Fibroblast of pulmonary artery (primary cell): ENCODE measurements around the gene DENND1A.

ENCODE experiments used
- DNase-seq: peaks from one replicate; pipeline ENCODE4 v3.0.0-alpha.2; 2010; ENCODE audit warnings: low read depth
- H3K4me3 ChIP-seq: replicated peaks from 2 replicates; pipeline ENCODE4 v1.5.1; 2011; ENCODE audit warnings: low read depth, mild to moderate bottlenecking, control low read depth, low read length, moderate library complexity
- TF ChIP-seq, protein P1 (sequence below): IDR thresholded peaks from 2 replicates; pipeline ENCODE4 v1.5.1; 2011; ENCODE audit warnings: mild to moderate bottlenecking, control low read depth, low read length, inconsistent platforms; ENCODE audit errors: missing control alignments

Gene DENND1A

DNA sequence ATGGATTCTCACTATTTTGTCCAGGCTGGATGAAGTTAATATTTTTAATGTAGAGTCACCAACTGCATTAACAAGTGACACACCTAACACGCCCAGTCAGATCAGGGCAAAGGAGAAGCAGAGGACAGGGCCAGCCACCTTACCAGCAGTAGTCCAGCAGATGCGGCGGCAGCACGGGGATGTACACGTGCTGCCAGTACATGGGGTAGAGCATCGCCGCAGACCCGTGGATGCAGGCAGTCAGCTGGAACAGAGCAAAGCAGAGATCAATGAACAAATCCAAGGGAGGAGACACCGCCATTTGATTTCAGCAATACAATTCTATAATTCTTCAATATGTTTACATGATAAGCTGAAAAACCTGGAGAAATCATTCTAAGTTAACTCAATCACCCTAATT lies 299.7 kb downstream of the DENND1A start:
- H3K4me3 ChIP-seq, result no peak overlapping the region
- DNase-seq, result no peak
- TF ChIP-seq, protein P1, sequence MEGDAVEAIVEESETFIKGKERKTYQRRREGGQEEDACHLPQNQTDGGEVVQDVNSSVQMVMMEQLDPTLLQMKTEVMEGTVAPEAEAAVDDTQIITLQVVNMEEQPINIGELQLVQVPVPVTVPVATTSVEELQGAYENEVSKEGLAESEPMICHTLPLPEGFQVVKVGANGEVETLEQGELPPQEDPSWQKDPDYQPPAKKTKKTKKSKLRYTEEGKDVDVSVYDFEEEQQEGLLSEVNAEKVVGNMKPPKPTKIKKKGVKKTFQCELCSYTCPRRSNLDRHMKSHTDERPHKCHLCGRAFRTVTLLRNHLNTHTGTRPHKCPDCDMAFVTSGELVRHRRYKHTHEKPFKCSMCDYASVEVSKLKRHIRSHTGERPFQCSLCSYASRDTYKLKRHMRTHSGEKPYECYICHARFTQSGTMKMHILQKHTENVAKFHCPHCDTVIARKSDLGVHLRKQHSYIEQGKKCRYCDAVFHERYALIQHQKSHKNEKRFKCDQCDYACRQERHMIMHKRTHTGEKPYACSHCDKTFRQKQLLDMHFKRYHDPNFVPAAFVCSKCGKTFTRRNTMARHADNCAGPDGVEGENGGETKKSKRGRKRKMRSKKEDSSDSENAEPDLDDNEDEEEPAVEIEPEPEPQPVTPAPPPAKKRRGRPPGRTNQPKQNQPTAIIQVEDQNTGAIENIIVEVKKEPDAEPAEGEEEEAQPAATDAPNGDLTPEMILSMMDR, result no peak

- DNase-seq, result no peak
- H3K4me3 ChIP-seq, result no peak overlapping the region
- TF ChIP-seq, protein P1, result no peak
These were observed 300.4 kb downstream of the DENND1A start for GRCh38 chr9:123629531-123629930.

- TF ChIP-seq, protein P1, result no peak
- no peak for DNase-seq
- H3K4me3 ChIP-seq, result no peak overlapping the region
These were observed 307.1 kb downstream of the DENND1A start for GRCh38 chr9:123622711-123623241.

- TF ChIP-seq, protein P1, result no peak
- no peak overlapping the region for H3K4me3 ChIP-seq
- DNase-seq, result no peak
These were observed 309.7 kb downstream of the DENND1A start for GRCh38 chr9:123620239-123620638.

DNA sequence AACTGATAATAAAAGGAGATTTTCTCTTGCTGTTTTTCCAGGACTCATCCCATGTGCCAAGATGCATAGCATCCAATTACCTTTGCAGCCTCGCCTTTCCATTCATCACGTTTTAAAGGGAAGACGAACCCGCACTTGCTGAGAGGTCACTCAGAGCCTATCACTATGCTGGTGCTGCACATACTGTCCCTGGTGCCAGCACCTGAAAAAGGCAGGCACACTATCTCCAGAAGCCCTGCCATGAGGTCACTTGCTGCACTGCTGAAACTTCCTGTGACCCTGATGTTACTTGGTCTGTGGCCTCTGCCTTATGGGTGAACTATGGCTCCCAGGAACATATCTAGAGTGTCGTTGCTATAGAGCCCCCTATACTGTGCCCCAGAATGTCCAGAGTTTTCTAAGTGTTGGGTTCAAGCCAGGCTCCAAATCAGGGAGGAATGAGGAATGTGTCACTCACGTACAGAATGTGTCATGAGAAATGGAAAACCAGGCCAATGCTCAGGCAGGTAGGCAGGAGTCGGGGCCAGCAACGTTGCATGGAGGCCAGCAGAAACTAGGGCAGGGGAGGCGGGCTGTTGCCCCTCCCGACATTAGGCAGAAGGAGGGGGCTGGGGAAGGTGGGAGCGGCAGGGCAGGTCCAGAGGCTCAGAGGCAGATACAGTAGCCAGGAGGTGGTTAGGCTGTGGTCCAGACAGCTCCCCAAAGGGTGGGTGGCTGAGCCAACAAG lies 311.8 kb downstream of the DENND1A start:
- TF ChIP-seq, protein P1, result no peak
- H3K4me3 ChIP-seq, result no peak overlapping the region
- DNase-seq, result no peak

- no peak for DNase-seq
- TF ChIP-seq, protein P1, result no peak
- H3K4me3 ChIP-seq, result no peak overlapping the region
These were observed 312.6 kb downstream of the DENND1A start for GRCh38 chr9:123617286-123617685.

DNA sequence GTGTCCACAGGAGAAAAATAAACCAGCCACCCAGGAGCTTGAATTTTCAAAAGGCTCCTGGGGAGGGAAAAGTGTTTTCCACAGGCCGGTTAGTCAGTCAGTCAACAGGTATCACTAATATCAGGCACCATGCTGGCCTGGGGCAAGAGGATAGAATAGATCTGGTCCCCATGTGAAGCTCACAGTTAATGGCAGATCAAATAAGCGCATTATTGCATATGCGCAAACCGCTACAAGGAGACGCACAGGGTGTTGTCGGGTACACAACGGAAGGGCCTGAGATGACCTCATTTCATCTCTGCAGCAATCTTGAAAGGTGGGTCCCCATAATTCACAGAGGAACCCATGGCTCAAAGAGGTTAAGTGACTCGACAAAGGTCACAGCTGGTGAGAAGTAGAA lies 313.2 kb downstream of the DENND1A start:
- H3K4me3 ChIP-seq, result no peak overlapping the region
- no peak for DNase-seq
- TF ChIP-seq, protein P1, result no peak
